ENCODE data around the gene LHFPL6. TPM values are rescaled to one million over a fixed set of nuclear protein-coding genes. Genes with fewer than 3 reads are reported as not detected.
A peak's percentile ranks its signal among the peaks of the same experiment; 100 is the strongest.

LHFPL6 gene
- total RNA-seq, 1 donor from 2014 or later: 3.0 TPM

DNA sequence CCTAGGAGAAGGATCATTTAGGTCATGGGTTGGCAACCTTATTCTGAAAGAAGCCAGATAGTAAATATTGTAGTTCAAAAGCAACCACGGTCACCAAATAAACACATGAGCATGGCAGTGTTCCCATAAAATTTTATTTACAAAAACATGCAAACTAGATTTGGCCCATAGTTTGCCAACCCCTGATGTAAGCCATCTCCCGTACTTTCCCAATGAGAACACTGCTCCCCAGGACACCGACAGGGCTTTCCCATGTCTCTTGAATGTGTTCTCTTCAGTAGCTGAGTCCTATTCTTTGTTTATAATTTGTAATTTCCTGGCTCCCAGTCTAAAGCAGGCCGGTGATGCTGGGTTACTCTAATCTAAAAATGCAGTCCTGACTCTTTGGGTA lies 239.6 kb downstream of the LHFPL6 start:
- H3K4me2 ChIP-seq: no peak overlapping the region
- TF ChIP-seq CTCF (IDR thresholded peaks at IDR 0.05) (no peak), EZH2phosphoT487 (IDR thresholded peaks at IDR 0.05) (no peak), EZH2 (IDR thresholded peaks at IDR 0.05) (no peak)
- H2AFZ ChIP-seq (replicated peaks): no peak overlapping the region
- no peaks in the 10 kb centered on the region for H3K9me3 ChIP-seq (ENCODE audit: low read depth)
- H3K4me1 ChIP-seq: peaks cover 20% of the 10 kb centered on the region
- Mint-ChIP-seq H3K36me3 (peaks cover 26% of the 10 kb centered on the region), H3K27me3 (ENCODE audit: insufficient read depth, low read depth) (peaks cover 2% of the 10 kb centered on the region), H3K4me1 (peaks cover 41% of the 10 kb centered on the region), H3K9me3 (peaks cover 30% of the 10 kb centered on the region), H3K27ac (peak overlapping the region; percentile 47), H3K4me3 (no peak overlapping the region)
- no peak for DNase-seq (ENCODE audit: low spot score)
- no peak overlapping the region for H3K27ac ChIP-seq
- no peaks in the 10 kb centered on the region for H3K79me2 ChIP-seq (ENCODE audit: low read depth)
- no peak overlapping the region for H3K9ac ChIP-seq
- H3K4me3 ChIP-seq: no peak overlapping the region
- peaks cover 10% of the 10 kb centered on the region for H3F3A ChIP-seq (ENCODE audit: low read depth)
- H3K27me3 ChIP-seq: no peaks in the 10 kb centered on the region
- H3K36me3 ChIP-seq: no peaks in the 10 kb centered on the region
- H4K20me1 ChIP-seq (ENCODE audit: low read depth): no peaks in the 10 kb centered on the region

DNA sequence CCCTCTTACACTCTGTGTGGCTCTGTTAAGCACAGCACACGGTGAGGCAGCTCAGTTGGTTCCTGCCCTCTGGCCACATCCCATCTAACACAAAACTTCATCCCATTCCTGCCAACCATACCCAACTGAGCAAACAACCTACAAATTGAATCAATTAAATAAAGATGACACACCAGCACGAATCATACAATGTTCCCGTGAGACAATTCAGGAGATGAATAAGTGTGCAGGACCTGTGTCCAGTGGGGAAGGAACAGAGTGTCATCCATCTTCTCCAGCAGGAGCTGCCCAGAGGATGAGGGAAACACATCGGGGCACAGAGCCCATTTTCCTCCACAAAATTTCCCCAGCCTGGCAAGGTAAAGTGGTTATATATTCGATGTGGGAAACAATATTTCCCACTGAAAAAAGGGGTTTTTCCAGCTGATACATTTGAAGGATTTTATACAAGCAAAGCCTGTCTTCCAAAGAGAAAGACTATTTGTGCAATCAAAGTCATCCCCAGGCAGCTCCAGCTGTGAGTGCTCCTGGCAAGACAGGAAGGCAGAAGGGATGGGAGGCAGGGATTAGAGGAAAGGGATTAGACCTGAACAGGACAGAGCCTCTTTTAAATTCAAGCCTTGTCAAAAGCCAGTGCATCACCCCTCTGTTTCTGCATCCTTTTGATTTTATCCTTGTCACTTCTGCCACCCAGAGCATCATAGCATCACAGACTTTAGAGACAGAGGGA lies 240.2 kb downstream of the LHFPL6 start:
- Histone ChIP-seq H3K9me3 (ENCODE audit: low read depth) (no peaks in the 10 kb centered on the region), H3K4me2 (no peak overlapping the region), H4K20me1 (ENCODE audit: low read depth) (no peaks in the 10 kb centered on the region), H3K9ac (no peak overlapping the region), H3K27me3 (no peaks in the 10 kb centered on the region), H3F3A (ENCODE audit: low read depth) (peaks cover 10% of the 10 kb centered on the region), H3K79me2 (ENCODE audit: low read depth) (no peaks in the 10 kb centered on the region), H3K4me3 (no peak overlapping the region), H3K27ac (no peak overlapping the region), H2AFZ (replicated peaks) (no peak overlapping the region), H3K4me1 (peaks cover 20% of the 10 kb centered on the region), H3K36me3 (no peaks in the 10 kb centered on the region)
- Mint-ChIP-seq H3K4me3 (peak overlapping the region; percentile 4), H3K36me3 (peaks cover 30% of the 10 kb centered on the region), H3K4me1 (peaks cover 41% of the 10 kb centered on the region), H3K27ac (peak overlapping the region; percentile 58), H3K27me3 (ENCODE audit: insufficient read depth, low read depth) (peaks cover 2% of the 10 kb centered on the region), H3K9me3 (peaks cover 35% of the 10 kb centered on the region)
- no peak for TF ChIP-seq EZH2phosphoT487 (IDR thresholded peaks at IDR 0.05)
- TF ChIP-seq EZH2 (IDR thresholded peaks at IDR 0.05): no peak
- no peak for TF ChIP-seq CTCF (IDR thresholded peaks at IDR 0.05)
- DNase-seq (ENCODE audit: low spot score): peak; percentile 67

- Mint-ChIP-seq H3K4me1 (peaks cover 21% of the 10 kb centered on the region), H3K9me3 (peaks cover 50% of the 10 kb centered on the region), H3K36me3 (peaks cover 39% of the 10 kb centered on the region), H3K27me3 (ENCODE audit: insufficient read depth, low read depth) (peaks cover 2% of the 10 kb centered on the region), H3K4me3 (no peak overlapping the region), H3K27ac (no peak overlapping the region)
- no peaks in the 10 kb centered on the region for H3K79me2 ChIP-seq (ENCODE audit: low read depth)
- H3F3A ChIP-seq (ENCODE audit: low read depth): no peaks in the 10 kb centered on the region
- no peak overlapping the region for H3K27ac ChIP-seq
- DNase-seq (ENCODE audit: low spot score): no peak
- H3K27me3 ChIP-seq: peaks cover 28% of the 10 kb centered on the region
- no peaks in the 10 kb centered on the region for H4K20me1 ChIP-seq (ENCODE audit: low read depth)
- H3K4me1 ChIP-seq: peaks cover 22% of the 10 kb centered on the region
- H3K9ac ChIP-seq: no peak overlapping the region
- H3K9me3 ChIP-seq (ENCODE audit: low read depth): no peaks in the 10 kb centered on the region
- no peaks in the 10 kb centered on the region for H3K36me3 ChIP-seq
- H3K4me2 ChIP-seq: no peak overlapping the region
- no peak for TF ChIP-seq CTCF (IDR thresholded peaks at IDR 0.05)
- TF ChIP-seq EZH2phosphoT487 (IDR thresholded peaks at IDR 0.05): no peak
- TF ChIP-seq EZH2 (IDR thresholded peaks at IDR 0.05): no peak
- H3K4me3 ChIP-seq: no peak overlapping the region
- H2AFZ ChIP-seq (replicated peaks): no peak overlapping the region
These were observed 249.0 kb downstream of the LHFPL6 start for GRCh38 chr13:39353988-39354387.
